ENCODE results near the gene FLNB.

FLNB gene

DNA sequence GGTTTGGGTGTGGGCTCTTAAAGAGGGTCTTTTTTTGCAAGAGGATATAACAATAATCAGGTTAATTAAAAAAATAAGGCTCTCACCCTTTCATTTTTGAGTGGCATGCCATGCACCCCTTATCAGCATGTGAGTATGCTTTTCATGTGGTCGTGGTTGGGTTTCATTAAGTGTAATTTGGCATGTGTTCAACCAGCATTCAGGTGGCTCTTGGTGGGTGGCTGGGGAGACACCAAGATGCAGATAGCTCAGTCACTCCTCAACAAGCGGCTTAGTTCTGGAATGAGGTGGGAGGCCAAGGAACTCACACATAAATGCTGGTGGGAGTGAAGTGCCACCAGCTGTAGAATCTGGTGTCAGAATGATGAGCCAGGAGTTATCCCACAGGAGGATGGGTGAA lies 66.8 kb downstream of the FLNB start:
- DNase-seq (ENCODE audit: low read depth in 2 of 2) = peak; percentile 8 to 19

DNA sequence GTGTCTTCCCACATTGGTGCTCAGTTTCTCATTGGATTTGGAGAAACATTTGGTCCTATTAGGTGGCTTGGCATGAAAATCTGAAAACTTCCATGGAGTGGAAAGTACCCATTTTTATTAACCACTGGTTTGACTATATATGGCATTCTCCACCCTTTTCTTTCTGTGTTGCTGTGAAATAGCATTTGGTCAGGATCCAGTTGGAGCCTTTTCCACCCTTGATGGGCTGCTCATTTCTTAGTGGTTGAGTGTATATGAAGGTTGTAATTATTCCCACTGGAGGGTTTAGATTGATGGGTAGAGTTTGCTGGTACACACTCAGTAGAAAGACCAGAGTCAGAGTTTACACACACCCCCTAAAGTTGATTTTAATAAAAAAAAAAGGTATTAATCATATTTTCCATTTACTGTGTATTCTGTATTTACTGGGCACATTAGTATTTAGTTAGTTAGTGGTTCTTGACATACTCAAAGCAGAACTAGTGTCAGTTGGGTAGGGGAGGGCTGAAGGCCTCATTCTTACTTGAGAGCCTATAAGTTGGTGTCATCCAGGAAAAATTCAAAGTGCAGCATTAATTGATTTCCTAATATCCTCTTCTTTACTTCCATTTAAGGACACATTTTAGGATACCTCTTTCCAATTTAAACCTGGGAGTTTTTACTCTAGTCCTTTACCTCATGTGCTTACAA lies 69.5 kb downstream of the FLNB start:
- DNase-seq (ENCODE audit: low read depth in 2 of 2) = no peak

DNA sequence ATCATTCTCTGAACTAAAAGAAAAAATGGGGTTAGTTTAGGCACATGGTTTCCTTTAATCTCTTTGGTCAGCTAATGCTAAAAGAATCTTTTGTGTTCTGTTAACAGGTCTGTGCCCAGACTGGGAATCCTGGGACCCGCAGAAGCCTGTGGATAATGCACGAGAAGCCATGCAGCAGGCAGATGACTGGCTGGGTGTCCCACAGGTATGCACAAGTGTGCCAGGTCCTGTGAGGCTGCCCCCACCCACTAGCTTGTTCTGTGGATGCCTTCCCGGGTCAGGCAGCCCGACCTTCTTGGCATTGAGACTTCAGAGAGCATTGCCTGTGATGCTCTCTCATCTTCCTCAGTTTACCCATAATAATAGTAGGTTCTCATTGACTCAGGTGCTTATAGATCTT lies 70.4 kb downstream of the FLNB start:
- DNase-seq (ENCODE audit: low read depth in 2 of 2) = no peak

DNA sequence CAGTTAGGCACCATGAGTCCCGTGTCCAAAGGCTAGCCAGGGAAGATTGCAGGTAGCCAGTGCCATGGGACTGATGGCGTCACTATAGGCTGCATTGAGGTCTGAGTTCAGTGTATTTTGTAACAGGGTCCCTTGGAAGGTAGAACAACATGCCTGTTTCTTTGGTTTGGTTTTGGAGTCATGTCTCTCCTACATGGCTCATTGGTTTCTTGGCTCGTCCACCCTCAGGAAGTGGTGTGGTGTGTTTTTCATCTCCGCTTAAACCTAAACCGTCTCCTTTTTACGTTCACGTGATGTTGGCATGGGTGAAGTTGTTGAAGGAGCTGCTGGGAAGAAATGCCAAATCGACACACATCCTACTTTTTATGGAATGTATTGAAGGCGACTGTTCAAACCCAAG lies 71.6 kb downstream of the FLNB start:
- no peak for DNase-seq (ENCODE audit: low read depth in 2 of 2)

DNA sequence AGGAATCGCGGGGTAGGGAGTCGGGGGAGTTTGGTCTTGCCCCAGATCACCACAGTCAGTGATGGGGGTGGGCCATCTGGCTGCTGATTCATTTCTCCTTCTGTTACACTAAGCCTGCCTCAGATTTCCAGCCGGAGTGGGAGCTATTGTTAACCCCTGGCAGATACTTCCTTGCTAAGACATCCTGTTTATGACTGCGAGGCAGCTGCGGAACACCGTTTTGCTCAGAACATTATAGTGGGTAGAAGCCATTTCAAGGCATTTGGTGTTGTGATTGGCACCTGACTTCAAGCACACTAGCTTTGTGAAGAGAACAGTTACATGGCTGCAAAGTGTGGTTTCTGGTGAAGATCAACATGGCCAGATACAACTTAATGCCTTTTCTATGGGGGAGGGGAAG lies 73.8 kb downstream of the FLNB start:
- DNase-seq (ENCODE audit: low read depth in 2 of 2) = no peak

DNA sequence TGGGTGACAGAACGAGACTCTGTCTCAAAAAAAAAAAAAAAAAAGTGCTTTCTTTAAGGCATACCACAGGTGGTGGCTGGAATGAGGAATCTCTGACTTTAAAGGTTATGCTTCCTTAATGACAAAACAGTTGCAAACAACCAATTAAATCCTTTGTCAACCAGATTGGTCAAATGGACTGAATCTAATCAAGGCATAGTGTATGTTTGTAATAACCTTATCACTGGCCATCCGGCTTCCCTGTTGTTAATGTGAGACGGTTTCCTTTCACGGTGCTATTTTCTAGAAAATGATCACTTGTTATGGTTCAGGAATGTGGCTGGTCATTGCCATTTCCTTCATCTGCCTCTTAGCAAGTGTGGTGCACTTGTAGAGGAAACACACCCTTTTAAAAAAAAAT lies 75.9 kb downstream of the FLNB start:
- DNase-seq (ENCODE audit: low read depth in 2 of 2) = no peak

DNA sequence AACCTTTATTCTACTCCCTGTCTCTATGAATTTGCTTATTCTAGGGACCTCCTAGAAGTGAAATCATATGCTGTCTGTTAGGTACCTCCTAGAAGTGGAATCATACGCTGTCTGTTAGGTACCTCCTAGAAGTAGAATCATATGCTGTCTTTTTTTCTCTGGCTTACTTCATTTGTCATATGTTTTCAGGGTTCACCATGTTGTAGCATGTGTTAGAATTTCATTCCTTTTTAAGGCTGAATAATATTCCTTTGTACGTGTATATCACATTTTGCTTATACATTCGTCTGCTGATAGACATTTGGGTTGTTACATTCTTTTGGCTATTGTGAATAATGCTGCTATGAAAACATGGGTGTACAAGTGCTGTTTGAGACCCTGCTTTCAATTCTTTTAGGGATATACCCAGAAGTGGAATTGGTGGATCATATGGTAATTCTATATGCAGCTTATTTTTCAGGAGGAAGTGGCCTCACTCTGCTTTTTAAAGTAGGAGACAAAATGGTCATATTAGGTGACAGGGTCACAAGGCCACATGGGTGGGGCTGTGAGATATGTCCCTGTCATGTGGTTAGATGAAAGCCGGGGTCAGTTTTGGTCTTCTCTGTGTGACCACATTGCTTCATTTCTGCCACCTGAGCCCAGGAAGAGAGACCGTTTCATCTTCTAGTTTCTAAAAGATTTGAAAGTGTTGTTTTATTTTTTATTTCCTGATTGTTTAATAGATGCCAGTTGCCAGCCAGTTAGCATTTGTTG lies 76.7 kb downstream of the FLNB start:
- DNase-seq (ENCODE audit: low read depth in 2 of 2) = no peak

DNA sequence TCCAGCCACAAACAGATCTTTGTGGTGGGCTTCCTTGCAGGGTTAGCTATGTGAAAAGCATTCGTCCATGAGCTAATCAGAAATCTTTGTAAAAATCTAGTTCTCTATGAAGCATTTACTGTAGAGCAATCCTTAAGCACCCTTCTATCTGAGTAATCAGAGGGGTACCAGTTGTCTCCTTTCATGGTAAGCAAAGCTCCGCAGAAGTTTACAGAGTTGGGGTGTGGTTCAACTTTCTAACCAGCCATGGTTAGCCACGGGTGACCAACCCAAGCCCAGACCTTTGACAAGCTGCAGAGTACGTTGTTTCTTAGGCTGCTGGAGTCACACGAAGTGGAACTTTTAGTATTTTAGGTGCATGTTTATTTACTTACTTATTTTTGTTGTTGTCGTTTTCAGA lies 77.4 kb downstream of the FLNB start:
- no peak for DNase-seq (ENCODE audit: low read depth in 2 of 2)

DNA sequence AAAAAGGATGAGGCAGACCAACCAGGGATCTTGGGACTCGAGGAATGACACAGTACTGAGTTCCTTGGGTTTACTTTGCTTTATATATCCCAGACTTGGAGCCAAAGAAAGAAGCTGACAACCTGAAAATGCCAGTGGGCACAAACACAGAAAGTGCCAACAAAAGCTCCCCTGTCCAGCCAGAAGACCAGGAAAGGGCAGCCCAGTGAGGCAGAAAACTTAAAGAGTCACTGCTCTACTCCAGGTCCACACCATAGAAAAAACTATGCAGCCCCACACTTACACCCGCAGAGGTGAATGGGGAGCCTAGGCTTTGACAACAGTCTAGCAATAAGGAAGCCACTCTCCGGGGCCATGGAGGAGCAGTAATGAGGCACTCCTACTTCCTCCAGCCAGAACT lies 80.3 kb downstream of the FLNB start:
- DNase-seq (ENCODE audit: low read depth in 2 of 2) = no peak

DNA sequence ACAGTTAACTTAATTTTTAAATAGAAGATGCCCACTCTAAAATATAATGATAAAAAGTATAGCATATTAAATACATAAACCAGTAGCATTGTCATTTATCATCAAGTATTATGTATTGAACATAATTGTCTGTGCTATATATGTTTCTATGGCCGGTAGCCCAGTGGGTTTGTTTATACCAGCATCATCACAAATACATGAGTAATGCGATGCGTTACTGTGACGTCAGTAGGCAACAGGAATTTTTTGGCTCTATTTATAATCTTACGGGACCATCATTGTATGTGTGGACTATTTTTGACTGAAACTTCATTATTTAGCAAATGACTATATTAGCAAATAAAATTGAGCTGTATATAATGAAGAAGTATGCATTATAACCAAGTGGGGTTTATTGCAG lies 82.1 kb downstream of the FLNB start:
- DNase-seq (ENCODE audit: low read depth in 2 of 2) = no peak

DNA sequence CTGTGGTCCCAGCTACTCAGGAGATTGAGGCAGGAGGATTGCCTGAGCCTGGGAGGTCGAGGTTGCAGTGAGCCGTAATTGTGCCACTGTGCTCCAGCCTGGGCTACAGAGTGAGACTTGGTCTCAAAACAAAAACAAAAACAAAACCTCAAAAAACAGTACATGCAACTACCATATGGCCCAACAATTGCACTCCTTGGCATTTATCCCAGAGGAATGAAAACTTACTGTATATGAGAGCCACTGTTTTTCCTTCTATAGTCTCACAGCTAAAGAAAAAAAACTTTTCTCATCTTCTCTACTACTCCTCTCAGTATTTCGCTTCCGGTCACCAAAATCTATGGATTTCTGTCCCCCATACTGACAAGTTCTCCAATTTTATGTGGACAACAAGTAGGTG lies 84.3 kb downstream of the FLNB start:
- DNase-seq (ENCODE audit: low read depth in 2 of 2) = no peak

DNA sequence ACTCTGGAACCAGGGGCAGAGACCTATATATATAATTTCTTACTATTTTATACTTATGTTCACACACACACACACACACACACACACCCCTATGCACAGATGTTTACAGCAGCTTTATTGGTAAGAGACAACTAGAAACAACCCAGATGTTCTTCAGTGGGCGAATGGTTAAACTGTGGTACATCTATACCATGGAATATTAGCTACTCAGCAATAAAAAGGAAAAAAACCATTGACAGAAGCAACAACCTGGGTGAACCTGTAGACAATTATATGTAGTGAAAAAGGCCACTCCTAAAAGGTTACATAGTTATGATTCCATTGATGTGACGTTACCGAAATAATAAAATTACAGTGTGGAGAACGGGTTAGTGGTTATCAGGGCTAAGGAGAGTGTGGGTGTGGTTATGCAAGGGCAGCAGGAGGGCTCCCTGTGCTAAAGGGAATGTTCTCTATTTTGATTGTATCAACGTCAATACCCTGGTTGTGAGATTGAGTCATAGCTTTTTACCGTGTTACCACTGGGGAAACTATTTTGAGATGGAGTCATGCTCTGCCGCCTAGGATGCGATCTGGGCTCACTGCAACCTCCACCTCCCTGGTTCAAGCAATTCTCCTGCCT lies 85.5 kb downstream of the FLNB start:
- no peak for DNase-seq (ENCODE audit: low read depth in 2 of 2)

DNA sequence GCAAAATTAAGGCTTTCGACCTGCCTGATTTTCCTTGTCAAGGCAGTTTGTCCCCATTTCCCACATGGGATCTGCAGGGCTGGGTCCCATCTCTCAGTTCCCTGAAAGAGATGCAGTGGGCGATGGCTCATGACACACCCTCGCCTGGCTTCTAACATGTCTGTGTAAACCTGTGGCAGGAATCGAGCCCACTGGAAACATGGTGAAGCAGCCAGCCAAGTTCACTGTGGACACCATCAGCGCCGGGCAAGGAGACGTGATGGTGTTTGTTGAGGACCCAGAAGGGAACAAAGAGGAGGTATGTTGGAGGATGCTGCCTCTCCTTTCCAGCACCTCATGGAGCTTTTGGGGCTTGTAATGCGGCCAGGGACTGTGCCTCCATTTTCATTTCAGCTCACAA lies 86.4 kb downstream of the FLNB start:
- DNase-seq (ENCODE audit: low read depth in 2 of 2) = no peak

DNA sequence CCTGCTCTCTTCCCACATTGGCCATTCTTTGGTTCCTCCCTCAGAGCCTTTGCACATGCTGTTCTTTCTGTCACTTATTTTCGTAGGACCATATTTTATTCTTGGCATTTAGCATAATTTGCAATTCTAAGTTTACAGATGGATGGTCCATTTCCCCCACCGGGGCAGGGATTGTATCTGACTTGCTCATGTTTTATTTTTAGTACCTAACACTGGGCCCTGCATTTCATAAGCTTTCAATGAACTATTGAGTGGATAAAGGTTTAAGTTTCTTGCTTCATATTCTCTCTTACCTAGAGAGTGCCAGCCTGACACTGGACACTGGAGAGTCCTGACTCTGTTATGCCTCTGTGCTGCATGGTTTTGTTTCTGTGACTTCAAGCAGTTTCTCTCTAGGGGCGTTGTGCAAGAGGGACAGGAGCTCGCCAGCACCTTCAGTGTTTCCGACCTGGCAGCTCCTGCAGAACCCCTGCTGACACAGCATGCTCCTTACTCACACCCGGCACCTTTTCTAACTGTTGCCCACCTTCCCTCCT lies 87.4 kb downstream of the FLNB start:
- no peak for DNase-seq (ENCODE audit: low read depth in 2 of 2)

DNA sequence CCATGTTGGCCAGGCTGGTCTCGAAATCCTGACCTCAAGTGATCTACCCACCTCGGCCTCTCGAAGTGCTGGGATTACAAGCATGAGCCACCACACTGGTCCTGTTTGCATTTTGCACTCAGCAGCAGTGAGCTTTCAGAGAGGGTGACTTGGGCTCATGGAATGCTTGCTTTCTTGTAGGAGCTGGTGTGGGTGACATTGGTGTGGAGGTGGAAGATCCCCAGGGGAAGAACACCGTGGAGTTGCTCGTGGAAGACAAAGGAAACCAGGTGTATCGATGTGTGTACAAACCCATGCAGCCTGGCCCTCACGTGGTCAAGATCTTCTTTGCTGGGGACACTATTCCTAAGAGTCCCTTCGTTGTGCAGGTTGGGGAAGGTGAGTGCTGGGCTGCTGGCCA lies 90.3 kb downstream of the FLNB start:
- no peak for DNase-seq (ENCODE audit: low read depth in 2 of 2)

DNA sequence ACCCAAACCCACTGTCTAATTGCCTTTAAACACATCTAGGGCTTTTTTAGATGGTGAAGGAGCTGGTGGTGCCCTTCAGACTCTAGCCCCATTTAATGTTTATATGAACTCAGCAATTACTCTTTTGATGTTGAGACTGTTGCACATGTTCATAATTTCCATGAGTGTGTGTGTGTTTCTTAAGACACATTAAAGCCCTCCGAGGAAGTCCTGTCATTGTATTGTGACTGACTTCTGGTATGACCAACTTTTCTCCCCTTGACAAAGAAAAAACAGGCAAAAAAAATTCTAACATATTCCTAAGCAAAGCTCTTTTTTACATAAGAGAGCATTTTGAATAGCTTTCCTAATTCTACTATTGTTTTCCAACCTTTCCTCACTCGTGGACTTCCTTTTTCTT lies 91.6 kb downstream of the FLNB start:
- no peak for DNase-seq (ENCODE audit: low read depth in 2 of 2)

DNA sequence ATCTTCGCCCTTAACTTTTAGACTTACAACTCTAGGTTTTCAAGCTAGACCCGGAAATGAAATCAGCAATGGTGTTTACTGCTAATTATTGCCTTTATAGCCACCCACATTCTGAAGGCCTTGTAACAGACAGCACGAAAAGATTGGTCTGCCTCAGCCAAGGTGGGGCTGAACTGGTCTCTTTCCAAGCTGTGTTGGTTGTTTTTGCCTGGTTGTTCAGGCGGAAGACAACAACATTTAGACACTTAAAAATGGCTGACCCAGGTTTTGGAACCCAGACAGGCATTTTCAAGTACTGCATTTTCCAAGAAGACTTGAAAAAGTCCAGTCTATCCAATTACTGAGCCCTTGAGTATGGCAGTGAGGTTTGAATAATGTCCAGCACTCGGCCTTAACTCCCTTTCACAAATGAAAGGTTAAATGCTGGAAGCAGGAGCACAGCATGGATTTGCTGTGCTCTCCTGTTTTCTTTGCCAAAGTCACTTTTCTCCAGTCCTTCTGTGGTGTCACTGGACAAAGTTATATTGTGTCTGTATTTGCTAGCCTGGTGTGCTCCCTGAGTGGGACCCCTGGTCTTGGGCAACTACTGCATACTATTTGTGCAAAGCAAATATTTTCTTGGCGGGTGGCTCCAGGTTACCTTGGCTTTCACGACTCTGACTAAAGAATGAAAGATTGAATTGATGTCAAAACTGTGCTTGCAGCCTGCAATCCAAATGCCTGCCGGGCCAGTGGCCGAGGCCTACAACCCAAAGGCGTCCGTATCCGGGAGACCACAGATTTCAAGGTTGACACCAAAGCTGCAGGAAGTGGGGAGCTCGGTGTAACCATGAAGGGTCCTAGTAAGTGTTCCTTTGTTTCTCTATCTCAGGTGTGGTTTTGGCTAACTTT lies 93.5 kb downstream of the FLNB start:
- no peak for DNase-seq (ENCODE audit: low read depth in 2 of 2)

DNA sequence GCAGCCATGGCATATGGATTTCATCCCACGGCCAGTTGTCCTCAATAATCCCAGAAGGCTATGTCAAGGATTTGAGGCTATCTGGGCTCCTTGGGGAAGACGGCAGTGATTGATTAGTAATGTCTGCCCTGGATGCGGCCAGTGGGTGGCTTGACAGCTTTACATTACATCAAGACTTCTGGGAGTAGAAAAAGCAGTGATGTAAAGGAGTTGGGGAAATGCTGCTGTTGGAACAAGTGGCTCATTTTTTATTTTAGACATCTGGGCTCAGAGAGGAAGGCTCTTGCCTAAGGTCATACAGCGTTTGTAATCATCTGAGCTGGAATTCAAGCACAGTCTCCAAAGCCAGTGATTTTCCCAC lies 94.1 kb downstream of the FLNB start:
- no peak for DNase-seq (ENCODE audit: low read depth in 2 of 2)

DNA sequence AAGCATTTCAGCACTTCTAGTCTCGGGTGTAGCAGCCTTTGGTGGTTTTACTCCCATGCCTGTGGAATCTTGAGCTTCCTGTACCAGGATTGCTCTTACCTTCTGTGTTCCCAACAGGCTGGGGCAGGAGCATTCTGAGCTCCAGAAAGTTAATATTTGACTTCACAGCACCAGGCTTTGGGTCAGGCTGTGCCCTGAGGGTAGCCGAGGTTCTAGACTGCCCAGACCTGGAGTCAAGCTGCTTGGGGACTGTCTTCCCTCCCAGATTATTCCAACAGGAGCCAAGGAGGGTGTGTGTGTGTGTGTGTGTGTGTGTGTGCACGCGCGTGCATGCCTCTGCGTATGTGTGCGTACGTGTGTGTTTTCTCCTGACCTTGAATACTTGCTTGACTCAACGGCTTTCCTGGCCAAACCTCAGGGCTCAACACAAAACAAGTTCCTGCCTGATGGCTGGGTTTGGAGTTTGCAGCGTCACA lies 94.8 kb downstream of the FLNB start:
- DNase-seq (ENCODE audit: low read depth in 2 of 2) = no peak

DNA sequence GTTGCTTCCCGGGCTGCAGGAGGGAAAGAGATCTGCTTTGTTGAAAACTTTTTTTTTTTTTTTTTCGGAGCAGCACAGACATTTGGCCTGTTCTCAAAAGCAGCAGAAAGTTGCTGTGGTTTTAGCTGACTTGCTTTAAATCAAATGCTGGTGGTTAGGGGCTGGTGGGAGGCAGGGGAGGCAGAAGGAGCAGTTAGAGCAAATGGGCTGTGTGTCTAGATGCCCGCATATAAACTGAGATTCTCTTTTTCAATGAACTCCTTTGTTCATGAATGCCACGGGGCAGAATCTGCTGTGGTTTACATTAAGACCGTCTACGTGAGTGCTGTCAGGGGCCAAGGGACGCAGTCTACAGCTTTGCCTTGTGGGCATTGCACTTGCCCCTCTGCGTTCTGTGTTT lies 95.9 kb downstream of the FLNB start:
- DNase-seq (ENCODE audit: low read depth in 2 of 2) = no peak

DNA sequence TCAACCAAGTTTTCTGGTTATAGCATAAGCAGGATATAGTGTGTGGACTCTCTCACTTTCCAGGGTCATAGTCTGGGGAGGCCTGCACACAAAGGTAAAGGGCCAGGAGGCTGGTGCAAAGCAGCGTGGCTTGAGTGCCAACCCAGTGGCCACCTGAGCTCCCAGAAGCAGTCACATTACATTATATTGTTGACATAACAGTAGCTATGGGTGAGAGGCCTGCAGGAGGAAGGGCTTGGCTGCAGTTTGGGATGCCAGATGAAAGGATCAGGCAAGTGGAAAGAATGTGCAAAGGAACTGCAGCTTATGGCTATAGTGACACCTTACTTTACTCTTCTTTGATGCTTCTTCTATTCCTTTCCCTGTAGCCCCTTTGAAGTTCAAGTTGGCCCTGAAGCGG lies 96.5 kb downstream of the FLNB start:
- no peak for DNase-seq (ENCODE audit: low read depth in 2 of 2)

DNA sequence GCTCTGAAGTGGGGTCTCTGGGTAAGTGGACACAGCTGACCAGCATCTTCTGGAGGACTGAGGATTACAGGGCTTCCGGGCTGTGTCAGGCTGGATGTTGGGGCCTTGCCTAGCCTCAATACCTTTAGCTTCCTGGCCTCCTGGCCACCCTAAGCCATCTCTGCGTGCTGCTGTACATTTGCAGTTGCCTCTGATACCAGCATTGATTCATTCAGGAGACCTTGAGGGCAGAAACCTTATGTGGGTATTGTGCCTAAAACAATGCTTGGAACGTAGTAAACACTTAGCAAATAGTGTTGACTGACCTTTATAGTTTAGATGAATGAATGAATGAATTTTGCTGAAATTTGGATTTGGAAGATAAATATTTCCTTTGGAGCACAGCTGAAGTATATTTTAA lies 97.0 kb downstream of the FLNB start:
- DNase-seq (ENCODE audit: low read depth in 2 of 2) = no peak
